GM18861 (cell line): ENCODE measurements around the gene SCAF11.
A peak's percentile ranks its signal among the peaks of the same experiment; 100 is the strongest.

ENCODE experiments used
- ATAC-seq: cut with Tn5 transposase; IDR thresholded peaks from one replicate; pipeline ENCODE4 v1.9.1; 2021; ENCODE audit not compliant: unreplicated experiment

Gene SCAF11

DNA sequence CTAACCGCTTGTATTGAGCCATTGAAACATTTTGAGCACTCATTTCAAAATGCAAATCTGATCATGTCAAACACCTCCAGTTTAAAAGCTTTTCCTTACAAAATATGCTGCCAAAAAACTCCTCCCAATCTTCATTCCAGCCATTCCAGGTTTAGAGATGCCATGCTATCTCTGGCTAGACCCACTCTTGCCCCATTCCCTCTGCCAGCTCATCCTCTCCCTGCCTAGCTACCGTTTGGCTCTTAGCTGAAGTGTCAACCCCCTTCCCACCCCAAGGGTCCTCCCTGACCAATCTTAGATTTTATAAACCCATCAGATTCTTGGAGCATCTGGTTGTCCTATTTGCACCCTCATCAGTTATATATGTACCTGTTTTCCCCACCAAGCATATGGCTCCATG lies 75.0 kb downstream of the SCAF11 start:
- no peak for ATAC-seq

DNA sequence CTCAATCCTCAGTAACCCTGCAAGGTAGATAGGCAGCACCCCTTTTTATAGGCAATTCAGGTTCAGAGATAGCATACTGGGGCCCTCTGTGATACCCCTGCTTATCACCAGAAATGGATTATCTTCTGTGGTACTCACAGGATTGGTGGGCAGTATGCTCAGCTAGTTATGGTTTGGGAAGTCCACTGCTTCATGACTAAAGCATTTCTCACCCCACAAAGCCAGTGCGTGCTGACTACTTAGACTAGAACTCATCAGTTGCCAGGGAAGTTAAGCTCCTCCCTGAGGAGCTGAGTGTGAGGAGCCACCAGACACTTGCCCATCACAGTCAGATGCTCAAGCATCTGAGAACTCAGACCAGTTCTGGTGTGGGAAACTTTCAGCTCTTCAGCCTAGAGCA lies 76.3 kb downstream of the SCAF11 start:
- ATAC-seq = no peak

DNA sequence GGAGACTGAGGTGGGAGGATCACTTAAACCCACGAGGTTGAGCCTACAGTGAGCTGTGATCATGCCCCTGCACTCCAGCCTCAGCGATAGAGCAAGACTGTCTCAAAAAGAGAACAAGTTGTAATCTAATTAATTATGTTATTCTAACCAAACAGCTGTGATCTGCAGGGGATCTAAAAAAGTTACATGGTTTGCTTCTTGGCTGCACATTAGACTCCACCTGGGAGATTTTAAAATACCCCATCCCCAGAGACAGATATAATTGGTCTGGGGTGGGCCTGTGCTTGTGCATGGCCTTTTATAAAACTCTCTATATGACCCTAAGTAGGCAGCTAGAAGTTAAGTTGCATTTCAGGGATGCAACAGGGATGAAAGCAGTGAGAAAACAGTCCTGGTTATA lies 76.7 kb downstream of the SCAF11 start:
- no peak for ATAC-seq

DNA sequence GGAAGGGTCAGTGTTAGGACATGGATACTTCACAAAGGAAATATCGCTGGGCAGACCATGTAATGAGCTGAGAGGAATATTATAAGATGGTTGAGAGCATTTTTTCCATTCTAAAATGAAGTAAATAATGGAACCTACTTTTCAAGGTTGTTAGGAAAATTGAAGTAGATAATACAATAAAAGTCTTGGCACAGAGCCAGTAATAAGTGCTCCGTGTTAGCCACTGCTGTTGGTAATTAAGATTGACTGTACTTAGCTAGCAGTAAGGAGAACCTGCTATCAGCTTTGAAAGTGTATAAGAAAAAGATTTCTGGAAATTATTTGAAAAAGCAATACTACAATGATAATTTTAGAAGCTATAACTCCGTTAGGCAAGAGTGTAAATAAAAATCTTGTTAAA lies 77.6 kb downstream of the SCAF11 start:
- no peak for ATAC-seq

DNA sequence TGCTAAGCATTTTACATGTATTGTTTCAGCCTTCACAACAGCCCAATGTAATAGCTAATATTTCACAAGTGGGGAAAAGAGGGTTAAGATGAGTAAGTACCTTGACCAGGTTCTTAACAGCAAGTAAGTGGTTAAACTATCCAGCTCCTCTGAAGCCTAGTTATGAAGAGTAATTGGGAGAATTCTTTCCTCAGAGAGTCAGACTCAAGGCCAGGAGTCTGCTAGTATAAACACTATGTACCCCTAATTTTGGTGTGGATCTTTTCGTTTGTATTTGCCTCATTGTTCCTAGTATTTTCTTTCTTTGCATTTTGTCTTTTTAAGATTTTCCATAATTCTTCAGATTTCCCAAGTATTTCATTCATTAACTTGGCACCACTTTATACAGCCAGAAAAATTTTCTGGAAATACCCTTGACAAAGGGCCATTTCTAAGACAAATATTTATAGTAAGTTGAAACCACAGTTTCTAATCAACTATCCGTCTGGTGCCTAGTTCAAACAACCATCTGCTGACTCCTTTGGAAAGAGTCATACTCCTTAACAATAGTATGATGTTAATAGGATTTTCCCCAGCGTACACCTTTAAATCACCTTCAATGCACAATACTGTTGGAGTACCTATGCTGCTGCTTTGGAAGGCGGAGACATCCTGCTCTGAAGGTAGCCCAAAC lies 81.2 kb downstream of the SCAF11 start:
- ATAC-seq = no peak

DNA sequence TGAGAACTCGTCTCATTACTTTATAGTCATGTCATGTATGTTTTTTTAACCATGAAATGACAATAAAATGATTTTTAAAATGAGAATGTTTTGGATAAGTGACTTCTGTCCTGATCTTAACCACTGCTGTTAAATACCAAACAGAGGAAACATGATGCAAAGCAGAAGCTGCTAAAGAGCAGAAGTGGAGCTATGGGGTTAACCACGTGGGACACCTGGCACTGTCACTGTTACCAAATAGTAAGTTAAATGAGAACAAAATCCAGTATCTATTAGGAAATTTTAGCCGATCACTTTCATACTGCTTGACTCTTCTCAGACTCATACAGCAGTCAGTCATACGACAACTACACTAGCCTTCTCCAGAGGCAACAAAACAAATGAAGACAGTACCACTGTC lies 82.4 kb downstream of the SCAF11 start:
- ATAC-seq = peak; percentile 80

DNA sequence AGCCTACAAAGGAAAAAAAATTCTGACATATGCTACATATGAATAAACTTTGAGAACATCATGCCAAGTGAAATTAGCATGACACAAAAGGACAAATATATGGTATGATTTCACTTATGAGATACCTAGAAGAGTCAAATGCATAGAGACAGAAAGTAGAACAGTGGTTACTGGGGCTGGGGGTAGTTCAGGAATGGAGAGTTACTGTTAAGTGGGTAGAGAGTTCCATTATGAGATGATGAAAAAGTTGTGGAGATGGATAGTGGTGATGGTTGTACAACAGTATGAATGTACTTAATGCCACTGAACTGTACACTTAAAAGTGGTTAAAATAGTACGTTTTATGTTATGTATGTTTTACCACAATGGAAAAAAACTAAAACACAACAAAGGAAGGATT lies 92.3 kb downstream of the SCAF11 start:
- ATAC-seq = no peak

DNA sequence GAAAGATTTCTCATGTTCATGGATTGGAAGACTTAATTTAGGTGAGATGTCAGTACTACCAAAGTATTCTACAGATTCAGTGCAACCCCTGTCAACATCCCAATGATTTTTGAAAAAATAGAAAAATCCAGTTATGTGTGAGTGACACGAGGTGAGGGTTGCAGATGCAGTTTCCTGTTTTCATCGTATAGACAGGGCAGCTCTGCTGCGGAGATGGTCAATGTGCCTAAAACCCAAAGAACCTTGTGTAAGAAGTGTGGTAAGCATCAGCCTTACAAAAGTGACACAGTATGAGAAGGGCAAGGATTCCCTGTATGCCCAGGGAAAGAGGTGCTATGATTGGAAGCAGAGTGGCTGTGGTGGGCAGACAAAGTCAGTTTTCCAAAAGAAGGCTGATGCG lies 94.4 kb downstream of the SCAF11 start:
- ATAC-seq = no peak

DNA sequence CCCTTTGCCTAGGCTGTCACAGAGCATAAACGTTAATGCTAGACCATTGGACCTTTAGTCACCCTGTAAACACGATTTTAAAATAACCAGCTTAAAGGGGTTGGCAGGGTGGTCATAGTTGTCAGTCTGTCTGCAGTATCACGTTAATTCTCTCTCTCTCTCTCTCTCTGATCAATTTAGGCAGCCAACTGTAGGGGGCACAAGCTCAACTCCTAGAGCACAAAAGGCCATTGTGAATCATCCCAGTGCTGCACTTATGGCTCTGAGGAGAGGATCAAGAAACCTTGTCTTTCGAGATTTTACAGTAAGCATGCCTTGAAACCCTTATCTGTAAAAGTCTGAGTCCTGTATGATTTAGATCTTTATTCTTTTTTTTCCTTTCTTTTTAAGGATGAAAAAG lies 97.1 kb downstream of the SCAF11 start:
- no peak for ATAC-seq

DNA sequence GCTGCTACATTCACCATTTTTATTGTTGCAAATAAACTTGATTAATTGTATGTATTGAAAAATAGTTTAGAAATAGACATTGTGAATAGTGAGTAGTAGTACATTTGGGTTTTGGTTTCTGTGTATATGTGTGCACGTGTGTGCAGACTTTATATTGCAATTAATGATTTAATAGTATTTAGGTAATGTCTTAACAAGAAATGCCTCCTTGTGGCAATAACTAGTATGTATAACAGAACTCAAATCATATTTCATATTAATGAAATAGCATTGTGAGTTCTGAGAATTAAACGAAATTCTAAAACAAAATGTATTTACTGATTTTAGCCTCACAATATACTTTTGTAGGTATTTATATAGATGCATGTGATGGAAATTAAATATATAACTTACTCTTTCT lies 100.1 kb downstream of the SCAF11 start:
- no peak for ATAC-seq

DNA sequence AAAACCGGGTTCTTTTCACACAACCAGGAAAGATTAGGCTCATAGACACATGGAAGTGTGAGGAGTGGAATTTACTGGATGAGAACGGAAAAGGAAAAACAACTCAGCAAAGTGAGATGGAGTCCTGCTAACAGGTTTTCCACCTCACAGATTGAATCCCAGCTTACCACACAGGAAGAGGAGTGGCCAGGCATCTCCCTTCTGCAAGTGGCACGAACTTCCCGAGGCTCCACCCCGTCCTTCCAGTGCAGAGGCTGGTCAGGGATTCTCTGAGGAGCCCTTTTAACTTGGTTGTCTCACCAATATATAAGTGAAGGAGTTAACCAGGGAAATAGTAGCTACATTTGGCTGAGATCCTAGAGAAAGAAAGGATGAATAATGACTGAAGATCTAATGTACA lies 102.8 kb downstream of the SCAF11 start:
- no peak for ATAC-seq

DNA sequence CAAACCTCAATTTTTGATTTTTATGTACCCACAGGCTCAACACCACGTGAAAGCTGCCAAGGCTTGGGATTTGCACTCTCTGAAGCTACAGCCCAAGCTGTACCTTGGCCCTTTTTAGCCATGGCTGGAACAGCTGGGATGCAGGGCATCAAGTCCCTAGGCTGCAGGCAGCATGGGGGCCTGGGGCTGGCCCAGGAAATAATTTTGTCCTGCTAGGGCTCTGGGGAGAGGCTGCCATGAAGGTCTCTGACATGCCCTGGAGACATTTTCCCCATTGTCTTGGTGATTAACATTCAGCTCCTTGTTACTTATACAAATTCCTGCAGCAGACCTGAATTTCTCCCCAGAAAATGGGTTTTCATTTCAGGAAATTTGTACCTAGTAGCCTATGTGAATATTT lies 103.7 kb downstream of the SCAF11 start:
- ATAC-seq = no peak

DNA sequence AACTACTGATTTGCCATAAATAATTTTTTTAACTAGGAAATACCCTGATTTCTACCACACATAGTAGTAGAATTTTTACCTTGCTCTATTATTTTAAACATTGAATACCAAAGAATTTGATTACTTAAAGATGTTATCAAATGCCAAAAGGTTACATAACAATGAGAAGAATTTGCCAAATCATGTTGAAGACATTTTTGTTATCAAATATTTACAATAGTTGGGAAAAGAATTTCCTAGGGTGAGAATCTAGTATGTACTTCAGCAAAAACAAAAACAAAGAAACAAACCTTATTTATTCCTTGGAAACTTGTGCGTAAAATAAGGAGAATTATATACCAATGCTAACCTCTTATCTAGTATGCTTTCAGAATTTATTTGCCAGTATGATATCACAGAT lies 107.2 kb downstream of the SCAF11 start:
- no peak for ATAC-seq

DNA sequence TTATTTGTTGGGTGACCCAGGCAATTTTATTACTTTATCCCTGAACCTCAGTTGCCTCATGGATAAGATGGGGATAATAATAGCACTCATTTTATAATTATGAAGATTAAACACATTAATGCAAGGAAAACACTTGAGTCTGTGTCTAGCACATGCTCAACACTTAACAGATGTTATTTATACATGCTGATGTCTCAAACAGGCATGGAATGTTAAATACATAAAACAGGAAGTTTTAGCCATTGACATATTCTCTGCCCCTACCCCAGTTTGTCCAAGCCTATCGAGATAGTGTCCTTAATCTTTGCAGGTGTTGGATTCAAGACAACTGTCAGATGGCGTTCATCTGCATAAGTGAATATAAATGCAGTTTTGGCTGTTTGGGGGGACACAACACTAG lies 109.8 kb downstream of the SCAF11 start:
- no peak for ATAC-seq

DNA sequence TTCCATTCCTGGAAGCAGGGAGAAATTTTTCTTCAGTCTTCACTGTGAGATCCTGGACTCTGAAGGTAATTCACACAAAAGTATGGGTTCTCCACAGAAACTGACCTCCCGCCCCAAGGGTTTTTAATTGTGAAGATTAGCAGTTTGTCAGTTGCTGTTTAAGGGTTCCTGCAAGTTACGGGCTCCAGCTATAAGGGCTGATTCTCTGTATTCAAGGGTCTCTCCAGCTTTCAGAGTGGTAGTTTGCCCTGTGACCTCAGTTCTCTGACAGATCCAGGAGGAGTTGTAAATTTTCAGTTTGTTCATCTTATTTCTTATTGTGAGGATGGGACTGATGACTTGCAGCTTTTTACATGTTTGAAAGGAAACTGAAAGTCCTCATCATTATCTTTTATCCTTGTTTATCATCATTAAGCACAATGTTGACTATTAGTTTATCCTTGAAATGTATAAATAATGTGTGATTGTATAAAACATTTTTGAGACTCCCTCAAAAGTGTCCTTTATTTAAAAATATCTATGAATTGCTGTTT lies 110.9 kb downstream of the SCAF11 start:
- no peak for ATAC-seq

DNA sequence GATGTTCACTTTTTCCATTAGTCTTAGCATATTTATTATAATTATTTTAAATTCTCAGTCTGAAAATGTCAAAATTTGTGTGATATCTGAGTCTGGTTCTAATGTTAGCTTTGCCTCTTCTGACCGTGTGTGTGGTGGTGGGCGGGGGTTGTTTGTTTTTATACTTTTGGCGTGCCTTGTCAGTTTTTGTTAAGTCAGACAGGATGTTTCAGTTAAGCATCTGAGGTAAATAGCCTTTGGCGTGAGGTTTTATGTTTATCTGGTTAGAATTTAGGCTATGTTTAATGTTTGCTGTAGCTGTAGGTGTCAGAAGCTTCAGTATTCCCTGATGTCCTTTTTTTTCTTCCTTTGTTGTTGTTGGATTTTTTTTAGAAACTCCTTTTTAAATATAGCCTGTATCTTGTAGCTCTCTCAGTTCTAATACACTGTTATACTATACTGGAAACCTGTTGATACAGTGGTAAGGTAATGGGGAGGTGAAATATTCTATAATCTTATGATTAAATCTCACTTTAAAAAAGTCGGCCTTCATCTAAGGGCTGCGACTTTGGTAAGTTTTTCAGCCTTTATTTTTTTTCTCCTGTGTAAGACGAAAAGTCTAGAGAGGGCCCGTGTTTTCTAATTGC lies 111.6 kb downstream of the SCAF11 start:
- ATAC-seq = no peak

DNA sequence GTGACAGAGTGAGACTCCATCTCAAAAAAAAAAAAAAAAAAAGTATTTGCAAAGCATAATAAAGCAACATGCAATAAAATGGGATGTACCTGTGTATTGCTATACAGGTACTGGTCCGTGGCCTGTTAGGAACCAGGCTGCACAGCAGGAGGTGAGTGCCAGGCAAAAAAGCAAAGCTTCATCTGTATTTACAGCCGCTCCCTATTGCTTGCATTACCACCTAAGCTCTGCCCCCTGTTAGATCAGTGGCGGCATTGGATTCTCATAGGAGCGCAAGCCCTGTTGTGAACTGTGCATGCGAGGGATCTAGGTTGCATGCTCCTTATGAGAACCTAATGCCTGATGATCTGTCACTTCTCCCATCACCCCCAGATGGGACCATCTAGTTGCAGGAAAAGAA lies 113.3 kb downstream of the SCAF11 start:
- ATAC-seq = no peak

DNA sequence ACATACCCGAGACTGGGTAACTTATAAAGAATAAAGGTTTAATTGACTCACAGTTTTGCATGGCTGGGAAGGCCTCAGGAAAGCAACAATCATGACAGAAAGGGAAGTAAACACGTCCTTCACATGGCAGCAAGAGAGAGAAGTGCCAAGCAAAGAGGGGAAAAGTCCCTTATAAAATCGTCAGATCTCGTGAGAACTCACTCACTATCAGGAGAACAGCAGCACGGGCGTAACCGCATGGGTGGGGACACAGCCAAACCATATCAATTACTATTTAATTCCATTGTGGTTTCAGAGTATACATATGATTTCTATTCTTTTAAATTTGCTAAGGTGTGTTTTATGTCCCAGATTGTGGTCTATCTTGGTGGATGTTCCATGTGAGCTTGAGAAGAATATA lies 117.9 kb downstream of the SCAF11 start:
- ATAC-seq = no peak
